Activated naive CD4-positive, alpha-beta T cell treated with anti-CD3 and anti-CD28 coated beads, Interleukin-2, amount 50 U/mL, for 24 hours (primary cell): ENCODE data around the gene HOXA1.
A peak's percentile ranks its signal among the peaks of the same experiment; 100 is the strongest.

Source experiments
- H3K27ac Mint-ChIP-seq: one replicate; pipeline ENCODE4 v1.8.0; 2021; ENCODE audit warnings: mild to moderate bottlenecking, mixed read lengths
- H3K27me3 Mint-ChIP-seq: one replicate; pipeline ENCODE4 v1.8.0; 2021; ENCODE audit warnings: mixed read lengths
- H3K36me3 Mint-ChIP-seq: one replicate; pipeline ENCODE4 v1.8.0; 2021; ENCODE audit warnings: mixed read lengths
- H3K4me1 Mint-ChIP-seq: one replicate; pipeline ENCODE4 v1.8.0; 2021; ENCODE audit warnings: mixed read lengths
- H3K4me3 Mint-ChIP-seq: one replicate; pipeline ENCODE4 v1.8.0; 2021; ENCODE audit warnings: mild to moderate bottlenecking, mixed read lengths
- H3K9me3 Mint-ChIP-seq: one replicate; pipeline ENCODE4 v1.8.0; 2021; ENCODE audit warnings: mixed read lengths

Gene HOXA1

DNA sequence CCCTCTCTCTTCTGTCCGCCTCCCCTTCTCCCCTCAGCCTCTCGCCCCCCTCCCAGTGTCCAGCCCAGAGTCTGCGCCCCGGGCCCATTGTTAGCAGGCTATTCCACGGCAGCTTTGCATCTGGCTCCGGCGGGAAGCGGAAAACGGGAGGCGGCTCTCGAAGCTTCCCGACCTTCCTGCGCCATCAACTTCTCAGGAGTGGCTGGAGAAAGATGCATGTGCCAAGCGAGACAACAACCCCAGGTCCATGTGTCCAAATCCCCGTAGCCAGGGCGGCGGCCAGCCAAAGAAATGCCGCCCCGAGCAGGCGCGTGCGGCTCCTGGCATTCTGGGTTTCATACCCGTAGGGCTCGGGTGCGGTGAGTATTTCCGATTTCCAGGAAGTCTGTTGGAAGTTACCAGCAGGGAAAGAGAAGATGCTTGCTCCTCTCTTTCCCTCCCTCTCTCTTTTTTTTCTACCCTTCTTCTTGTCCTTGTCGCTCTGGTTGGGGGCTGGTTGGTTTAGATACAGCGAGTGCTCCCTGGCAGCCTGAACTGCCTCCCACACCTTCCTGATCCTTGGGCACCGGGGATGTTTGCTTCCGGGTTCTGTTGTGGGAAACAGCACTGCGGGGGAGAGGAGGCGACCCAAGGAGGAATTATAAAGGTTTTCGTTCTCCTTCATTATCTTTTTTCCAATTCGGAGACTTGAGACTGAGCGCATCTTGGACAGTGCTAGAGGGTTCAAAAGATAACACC, 7.9 kb upstream of the HOXA1 start:
- Mint-ChIP-seq H3K4me3 (no peak overlapping the region), H3K4me1 (peaks cover 23% of the 10 kb centered on the region), H3K27me3 (peaks cover 60% of the 10 kb centered on the region), H3K27ac (no peak overlapping the region), H3K9me3 (no peaks in the 10 kb centered on the region), H3K36me3 (peaks cover 15% of the 10 kb centered on the region)

- Mint-ChIP-seq H3K27ac (no peak within 1 kb of the TSS), H3K4me3 (peak within 1 kb of the TSS; percentile 30), H3K4me1 (peaks cover 28% of the 10 kb centered on the region), H3K27me3 (peaks cover 64% of the 10 kb centered on the region), H3K9me3 (no peaks in the 10 kb centered on the region), H3K36me3 (peaks cover 16% of the 10 kb centered on the region)
These were observed 7.0 kb upstream of the HOXA1 start, which contains the start of gene HOXA2 for GRCh38 chr7:27102581-27103442. HOXA2 (minus strand) TSS chr7:27102683; CDS start chr7:27102500, 183 bp downstream.

- H3K27ac Mint-ChIP-seq, result no peak overlapping the region
- H3K4me1 Mint-ChIP-seq, result peaks cover 36% of the 10 kb centered on the region
These were observed 6.3 kb upstream of the HOXA1 start for GRCh38 chr7:27101957-27102580.

DNA sequence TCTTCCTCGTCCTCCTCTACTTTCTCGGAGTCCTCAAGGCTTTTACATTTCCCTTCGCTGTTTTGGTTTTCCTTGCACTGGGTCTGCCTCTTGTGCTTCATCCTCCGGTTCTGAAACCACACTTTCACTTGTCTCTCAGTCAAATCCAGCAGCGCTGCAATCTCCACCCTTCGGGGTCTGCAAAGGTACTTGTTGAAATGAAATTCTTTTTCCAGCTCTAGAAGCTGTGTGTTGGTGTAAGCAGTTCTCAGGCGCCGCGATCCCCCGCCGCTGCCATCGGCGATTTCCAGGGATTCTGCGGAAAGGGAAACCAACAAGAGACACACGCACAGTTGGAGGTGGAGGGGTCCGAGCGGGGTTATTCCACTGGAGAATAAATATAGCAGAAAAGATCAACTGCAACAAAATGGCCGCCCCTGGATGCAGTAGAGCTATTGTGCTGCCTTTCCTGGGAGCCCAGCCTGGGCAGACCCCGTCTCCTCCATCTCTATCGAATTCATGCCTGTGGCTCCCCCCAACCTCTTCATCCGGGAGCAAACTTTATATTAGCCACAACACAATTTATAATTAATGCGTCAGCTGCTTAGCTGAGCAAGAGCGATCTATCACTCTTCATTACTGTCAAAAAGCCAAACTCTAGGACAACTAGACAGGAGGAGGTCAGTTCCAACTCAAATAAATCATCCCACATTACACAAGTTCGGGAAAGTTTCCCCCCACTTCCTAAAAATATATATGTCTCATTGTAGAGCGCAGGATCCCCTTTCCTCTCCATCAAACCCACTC, 5.6 kb upstream of the HOXA1 start:
- Mint-ChIP-seq H3K27ac (no peak overlapping the region), H3K36me3 (peaks cover 16% of the 10 kb centered on the region), H3K4me3 (peak overlapping the region; percentile 30), H3K9me3 (no peaks in the 10 kb centered on the region), H3K4me1 (peaks cover 37% of the 10 kb centered on the region), H3K27me3 (peaks cover 66% of the 10 kb centered on the region)

More at GRCh38 chr7:27101957-27102580, 6.3 kb upstream of the HOXA1 start:
- H3K4me3 Mint-ChIP-seq, result peak overlapping the region; percentile 4
- peaks cover 65% of the 10 kb centered on the region for H3K27me3 Mint-ChIP-seq
- no peaks in the 10 kb centered on the region for H3K9me3 Mint-ChIP-seq
- peaks cover 16% of the 10 kb centered on the region for H3K36me3 Mint-ChIP-seq

GRCh38 chr7:27100694-27101170, 4.9 kb upstream of the HOXA1 start:
- H3K4me3 Mint-ChIP-seq, result no peak overlapping the region
- peaks cover 64% of the 10 kb centered on the region for H3K27me3 Mint-ChIP-seq
- H3K27ac Mint-ChIP-seq, result no peak overlapping the region
- H3K4me1 Mint-ChIP-seq, result peaks cover 37% of the 10 kb centered on the region
- H3K9me3 Mint-ChIP-seq, result no peaks in the 10 kb centered on the region
- H3K36me3 Mint-ChIP-seq, result peaks cover 16% of the 10 kb centered on the region

DNA sequence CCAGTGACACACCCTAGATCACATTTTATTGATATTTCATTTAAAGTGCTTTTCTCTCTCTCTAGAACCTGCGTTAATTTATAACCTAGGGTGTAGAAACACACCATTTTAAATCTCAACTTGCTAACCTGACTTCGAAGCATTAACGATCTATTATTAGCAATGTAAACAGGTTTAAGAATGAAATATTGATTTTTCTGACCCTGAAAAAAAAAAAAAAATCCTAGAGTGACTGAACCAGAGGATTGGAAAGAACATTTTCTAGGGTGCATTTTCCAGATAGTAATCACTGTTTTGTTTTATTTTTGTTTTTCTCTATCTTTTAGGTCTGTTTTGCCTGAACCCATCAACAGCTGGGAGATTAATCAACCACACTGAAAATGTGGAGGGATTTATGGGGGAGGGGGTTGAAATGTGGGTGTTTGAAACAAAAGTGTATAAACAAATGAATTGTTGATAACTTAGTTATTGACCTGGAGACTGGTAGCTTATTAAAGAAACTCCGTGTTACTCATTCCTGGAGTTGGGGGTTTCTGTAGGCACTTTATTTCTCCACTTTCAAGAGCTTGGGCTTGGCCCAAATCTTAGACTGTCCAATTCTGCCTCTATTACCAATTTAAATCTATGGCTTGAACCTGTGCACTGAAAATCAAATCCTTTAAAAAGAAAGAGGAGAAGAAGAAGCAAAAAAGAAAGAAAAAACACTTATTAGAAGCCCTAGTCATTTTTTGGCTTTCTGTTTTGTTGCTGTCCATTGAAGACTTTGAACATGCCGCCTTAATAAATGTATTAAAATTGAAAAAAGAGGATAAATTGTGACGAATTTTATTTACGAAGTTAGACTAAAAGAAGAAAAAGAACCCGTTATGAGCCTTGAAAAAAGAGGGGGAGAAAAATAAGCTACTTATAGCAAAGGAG, 3.9 kb upstream of the HOXA1 start:
- Mint-ChIP-seq H3K4me3 (no peak overlapping the region), H3K36me3 (peaks cover 16% of the 10 kb centered on the region), H3K27ac (no peak overlapping the region), H3K9me3 (no peaks in the 10 kb centered on the region), H3K4me1 (peaks cover 37% of the 10 kb centered on the region), H3K27me3 (peaks cover 62% of the 10 kb centered on the region)

GRCh38 chr7:27098578-27099451, 3.0 kb upstream of the HOXA1 start:
- Mint-ChIP-seq H3K4me3 (peak overlapping the region; percentile 7), H3K4me1 (peaks cover 36% of the 10 kb centered on the region), H3K36me3 (peaks cover 16% of the 10 kb centered on the region), H3K27ac (no peak overlapping the region), H3K9me3 (no peaks in the 10 kb centered on the region), H3K27me3 (peaks cover 64% of the 10 kb centered on the region)

- Mint-ChIP-seq H3K36me3 (peaks cover 16% of the 10 kb centered on the region), H3K9me3 (no peaks in the 10 kb centered on the region), H3K4me1 (peaks cover 30% of the 10 kb centered on the region), H3K27ac (no peak overlapping the region), H3K4me3 (peak overlapping the region; percentile 82), H3K27me3 (peaks cover 62% of the 10 kb centered on the region)
These were observed 2.1 kb upstream of the HOXA1 start for GRCh38 chr7:27097686-27098577.

- Mint-ChIP-seq H3K27ac (no peak overlapping the region), H3K36me3 (peaks cover 13% of the 10 kb centered on the region), H3K4me3 (peak overlapping the region; percentile 82), H3K27me3 (peaks cover 63% of the 10 kb centered on the region), H3K9me3 (peaks cover 4% of the 10 kb centered on the region), H3K4me1 (peaks cover 26% of the 10 kb centered on the region)
These were observed 1.1 kb upstream of the HOXA1 start for GRCh38 chr7:27096768-27097514.

DNA sequence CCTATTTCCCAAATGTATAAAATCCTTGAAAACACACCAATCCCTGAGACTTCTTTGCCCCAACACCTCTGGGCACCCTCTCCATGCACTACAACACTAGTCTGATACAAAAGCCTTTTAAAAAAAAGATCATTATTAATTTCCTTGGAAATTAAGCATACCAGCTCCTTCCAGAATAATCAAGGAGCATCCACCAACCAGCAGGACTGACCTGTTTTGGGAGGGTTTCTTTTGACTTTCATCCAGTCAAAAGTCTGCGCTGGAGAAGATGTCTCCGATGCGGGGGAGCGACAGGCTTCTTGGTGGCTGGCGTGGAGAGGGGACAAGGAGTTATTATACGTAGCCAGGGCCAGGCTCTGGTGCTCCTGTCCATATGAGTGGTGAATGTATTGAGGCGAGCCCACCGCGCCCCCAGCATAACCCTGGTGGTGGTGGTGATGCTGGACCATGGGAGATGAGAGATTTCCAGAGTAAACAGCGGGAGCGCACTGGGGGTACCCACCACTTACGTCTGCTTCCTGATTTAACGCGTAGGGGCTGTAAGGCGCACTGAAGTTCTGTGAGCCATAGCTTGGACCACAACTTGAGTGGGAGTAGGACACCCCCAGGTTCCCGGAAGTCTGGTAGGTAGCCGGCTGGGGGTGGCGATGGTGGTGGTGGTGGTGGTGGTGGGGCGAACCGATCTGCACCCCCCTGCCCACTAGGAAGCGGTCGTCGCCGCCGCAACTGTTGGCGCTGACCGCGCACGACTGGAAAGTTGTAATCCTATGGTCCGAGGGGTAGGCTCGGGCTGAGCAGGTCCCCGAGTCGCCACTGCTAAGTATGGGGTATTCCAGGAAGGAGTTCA, 527 bp downstream of the HOXA1 start:
- H3K4me1 Mint-ChIP-seq, result peaks cover 24% of the 10 kb centered on the region
- H3K4me3 Mint-ChIP-seq, result peak overlapping the region; percentile 82
- H3K9me3 Mint-ChIP-seq, result peaks cover 4% of the 10 kb centered on the region
- peaks cover 64% of the 10 kb centered on the region for H3K27me3 Mint-ChIP-seq
- peaks cover 6% of the 10 kb centered on the region for H3K36me3 Mint-ChIP-seq
- H3K27ac Mint-ChIP-seq, result no peak overlapping the region

DNA sequence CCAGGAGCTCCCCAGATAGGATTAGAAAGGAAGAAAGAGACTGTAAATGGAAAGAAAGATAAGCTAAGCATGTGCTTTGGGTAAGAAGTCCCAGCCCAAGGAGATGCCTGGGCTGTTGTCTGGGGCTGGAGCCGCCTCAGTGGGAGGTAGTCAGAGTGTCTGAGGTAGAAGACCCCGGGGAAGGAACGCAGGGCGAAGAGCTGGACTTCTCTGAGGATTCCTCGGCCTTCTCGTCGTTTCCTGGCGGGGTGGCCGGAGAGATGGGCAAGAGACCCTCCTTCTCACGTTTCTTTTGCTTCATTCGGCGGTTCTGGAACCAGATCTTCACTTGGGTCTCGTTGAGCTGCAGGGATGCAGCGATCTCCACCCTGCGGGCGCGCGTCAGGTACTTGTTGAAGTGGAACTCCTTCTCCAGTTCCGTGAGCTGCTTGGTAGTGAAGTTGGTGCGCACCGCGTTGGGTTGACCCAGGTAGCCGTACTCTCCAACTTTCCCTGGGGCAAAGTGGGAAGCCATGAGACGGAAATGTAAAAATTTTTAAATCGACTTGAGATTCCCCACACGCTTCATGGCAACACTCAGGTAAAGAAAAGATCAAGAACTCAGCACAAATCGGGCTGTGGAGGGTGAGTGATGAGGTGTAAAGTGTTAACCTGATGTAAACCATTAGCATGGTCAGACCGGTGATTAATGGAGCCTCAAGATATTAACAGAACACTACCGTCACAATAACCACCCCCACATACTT, 1.3 kb downstream of the HOXA1 start:
- H3K27ac Mint-ChIP-seq, result no peak overlapping the region
- H3K36me3 Mint-ChIP-seq, result peaks cover 4% of the 10 kb centered on the region
- H3K27me3 Mint-ChIP-seq, result peaks cover 62% of the 10 kb centered on the region
- H3K9me3 Mint-ChIP-seq, result peaks cover 4% of the 10 kb centered on the region
- H3K4me1 Mint-ChIP-seq, result peaks cover 24% of the 10 kb centered on the region
- H3K4me3 Mint-ChIP-seq, result peak overlapping the region; percentile 6
